RWPE1 (cell line): Measurements from ENCODE around the gene KRCC1.
"Not testable (repeated sequence)": the region's sequence is repeated elsewhere in the genome, so short reads cannot be mapped to it uniquely, and the experiment has no call there.

Experiments used
- CTCF ChIA-PET: fragments of 350-600 bp; sonication (Branson Sonifier 250); formaldehyde crosslinking; extraction: SDS; loops from one replicate; lab custom pipeline; 2021; lab: Yijun Ruan, JAX
- POLR2A ChIA-PET: fragments of 400-600 bp; formaldehyde crosslinking; extraction: SDS; loops from one replicate; lab custom pipeline; 2020; ENCODE audit warnings: antibody characterized with exemption; ENCODE audit not compliant: low non-redundant PET; lab: Yijun Ruan, JAX
- DNase-seq: peaks from one replicate; pipeline ENCODE4 v3.0.0; 2012; ENCODE audit warnings: low spot score
- H3K27ac ChIP-seq: fragments of 450-650 bp; 2 replicates; pipeline ENCODE4 v1.5.1; 2017
- TF ChIP-seq, protein P1 (sequence below): fragments of 450-650 bp; conservative IDR thresholded peaks from 2 replicates; pipeline ENCODE4 v1.5.1; 2017; ENCODE audit warnings: low read depth, mild to moderate bottlenecking

Gene KRCC1

DNA sequence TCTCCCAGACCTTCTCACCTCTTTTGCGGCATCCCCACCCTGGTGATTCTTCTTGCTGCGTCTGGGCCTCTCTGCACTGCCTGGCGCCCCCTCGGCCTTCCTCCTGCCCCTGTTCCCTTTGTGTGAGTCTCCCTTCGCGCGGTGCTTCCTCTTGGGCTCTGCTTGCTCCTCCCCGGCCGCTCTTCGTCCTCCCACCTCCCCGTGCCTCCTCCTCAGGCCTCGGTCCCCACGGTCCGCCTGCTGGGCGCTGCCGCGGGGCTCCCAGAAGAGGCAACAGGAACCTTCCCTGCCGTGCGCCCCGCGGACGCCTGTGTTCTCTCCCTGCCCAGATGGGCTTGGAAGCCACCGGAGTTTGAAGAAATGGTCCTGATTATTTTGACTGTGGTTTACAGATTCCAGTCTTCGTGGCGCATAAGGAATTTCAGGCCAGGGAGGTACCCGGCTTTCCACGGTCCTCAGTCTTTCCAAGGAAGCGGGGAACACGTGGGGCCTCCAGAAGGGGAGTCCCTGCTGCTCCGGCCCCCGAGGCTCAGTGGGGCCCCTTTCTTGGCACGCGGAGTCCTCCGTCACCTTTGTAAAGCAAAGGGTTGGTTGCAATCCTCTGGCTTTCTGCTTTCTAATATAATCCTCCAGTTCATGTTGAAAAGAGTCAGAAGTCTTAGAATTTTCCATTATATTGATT, 52.4 kb downstream of the KRCC1 start:
- CTCF ChIA-PET = no interaction called here
- no peak for DNase-seq
- POLR2A ChIA-PET = no interaction called here

DNA sequence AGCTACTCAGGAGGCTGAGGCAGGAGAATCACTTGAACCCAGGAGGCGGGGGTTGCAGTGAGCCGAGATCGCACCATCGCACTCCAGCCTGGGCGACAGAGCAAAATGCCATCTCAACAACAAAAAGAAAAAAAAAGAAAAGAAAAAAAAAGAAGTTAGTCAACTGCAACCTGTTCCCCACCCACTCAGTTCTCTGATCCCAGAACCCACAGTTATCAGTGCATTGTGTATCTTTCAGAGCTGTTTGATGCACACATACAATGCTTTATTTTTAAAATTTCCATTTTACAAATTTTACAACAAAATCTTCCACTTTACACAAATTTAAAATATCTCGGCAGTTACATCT, 53.2 kb downstream of the KRCC1 start:
- no peak overlapping the region for H3K27ac ChIP-seq
- no peak for DNase-seq
- ChIA-PET CTCF (interaction anchor here (0.6 to 1.0 kb wide), 8 partner anchors 8 to 456 kb away, joined by 3 to 10 read pairs (median 4); partner anchors contain the start of gene RNU2-63P), POLR2A (no interaction called here)
- TF ChIP-seq, protein P1, sequence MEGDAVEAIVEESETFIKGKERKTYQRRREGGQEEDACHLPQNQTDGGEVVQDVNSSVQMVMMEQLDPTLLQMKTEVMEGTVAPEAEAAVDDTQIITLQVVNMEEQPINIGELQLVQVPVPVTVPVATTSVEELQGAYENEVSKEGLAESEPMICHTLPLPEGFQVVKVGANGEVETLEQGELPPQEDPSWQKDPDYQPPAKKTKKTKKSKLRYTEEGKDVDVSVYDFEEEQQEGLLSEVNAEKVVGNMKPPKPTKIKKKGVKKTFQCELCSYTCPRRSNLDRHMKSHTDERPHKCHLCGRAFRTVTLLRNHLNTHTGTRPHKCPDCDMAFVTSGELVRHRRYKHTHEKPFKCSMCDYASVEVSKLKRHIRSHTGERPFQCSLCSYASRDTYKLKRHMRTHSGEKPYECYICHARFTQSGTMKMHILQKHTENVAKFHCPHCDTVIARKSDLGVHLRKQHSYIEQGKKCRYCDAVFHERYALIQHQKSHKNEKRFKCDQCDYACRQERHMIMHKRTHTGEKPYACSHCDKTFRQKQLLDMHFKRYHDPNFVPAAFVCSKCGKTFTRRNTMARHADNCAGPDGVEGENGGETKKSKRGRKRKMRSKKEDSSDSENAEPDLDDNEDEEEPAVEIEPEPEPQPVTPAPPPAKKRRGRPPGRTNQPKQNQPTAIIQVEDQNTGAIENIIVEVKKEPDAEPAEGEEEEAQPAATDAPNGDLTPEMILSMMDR = no peak

More for the DNA sequence above, 52.4 kb downstream of the KRCC1 start:
- TF ChIP-seq, protein P1 = no peak
- no peak overlapping the region for H3K27ac ChIP-seq

DNA sequence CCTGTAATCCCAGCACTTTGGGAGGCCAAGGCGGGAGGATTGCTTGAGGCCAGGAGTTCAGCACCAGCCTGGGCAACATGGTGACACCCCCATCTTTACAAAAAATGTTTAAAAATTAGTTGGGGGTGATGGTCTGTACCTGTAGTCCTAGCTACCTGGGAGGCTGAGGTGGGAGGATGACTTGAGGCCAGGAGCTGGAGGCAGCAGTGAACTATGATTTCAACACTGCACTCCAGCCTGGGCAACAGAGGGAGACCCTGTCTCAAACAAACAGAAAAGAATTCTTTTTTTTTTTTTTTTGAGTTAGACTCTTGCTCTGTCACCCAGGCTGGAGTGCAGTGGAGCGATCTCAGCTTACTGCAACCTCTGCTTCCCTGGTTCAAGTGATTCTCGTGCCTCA, 55.1 kb downstream of the KRCC1 start:
- CTCF ChIA-PET, POLR2A ChIA-PET, H3K27ac ChIP-seq, DNase-seq: not testable (repeated sequence)

DNA sequence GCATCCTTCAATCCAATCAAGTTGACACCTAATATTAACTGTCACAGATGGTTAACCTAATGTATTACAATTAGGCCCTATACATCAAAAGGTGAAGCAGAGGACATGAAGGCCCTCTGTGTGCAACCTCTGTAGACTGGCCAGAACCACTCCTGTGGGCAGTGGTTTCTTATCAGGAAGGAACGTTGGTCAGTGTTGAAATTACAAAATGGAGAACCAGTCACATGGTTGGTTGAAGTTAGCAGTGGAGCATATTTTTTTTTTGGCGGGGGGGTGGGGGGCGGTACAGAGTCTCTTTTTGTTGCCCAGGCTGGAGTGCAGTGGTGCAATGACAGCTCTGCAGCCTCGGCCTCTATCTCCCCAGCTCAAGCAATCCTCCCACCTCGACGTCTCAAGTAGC, 59.0 kb downstream of the KRCC1 start:
- TF ChIP-seq, protein P1 = no peak
- POLR2A ChIA-PET = no interaction called here
- no peak for DNase-seq
- H3K27ac ChIP-seq = no peak overlapping the region
- CTCF ChIA-PET = no interaction called here

DNA sequence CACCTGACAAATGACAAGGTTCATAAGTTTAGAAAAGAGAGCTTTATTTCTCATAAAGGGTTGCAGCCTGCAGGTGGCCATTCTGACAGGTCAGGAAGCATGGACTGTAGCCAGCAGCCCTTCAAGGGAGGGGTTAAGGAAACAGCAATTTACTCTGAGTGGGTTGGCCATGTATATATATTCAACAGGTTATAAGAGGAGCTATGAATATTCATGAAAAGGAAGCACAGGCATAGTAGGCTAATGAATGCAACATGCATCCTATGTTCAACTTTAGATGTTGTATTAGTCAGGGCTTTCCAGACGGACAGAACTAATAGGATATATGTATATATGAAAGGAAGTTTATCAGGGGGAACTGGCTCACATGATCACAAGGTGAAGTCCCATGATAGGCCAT, 59.8 kb downstream of the KRCC1 start:
- H3K27ac ChIP-seq = no peak overlapping the region
- TF ChIP-seq, protein P1 = no peak
- DNase-seq = no peak
- POLR2A ChIA-PET = no interaction called here
- CTCF ChIA-PET = interaction anchor here (0.7 kb wide), 1 partner anchor 181 kb away, joined by 3 read pairs; no protein-coding TSS in a partner anchor

DNA sequence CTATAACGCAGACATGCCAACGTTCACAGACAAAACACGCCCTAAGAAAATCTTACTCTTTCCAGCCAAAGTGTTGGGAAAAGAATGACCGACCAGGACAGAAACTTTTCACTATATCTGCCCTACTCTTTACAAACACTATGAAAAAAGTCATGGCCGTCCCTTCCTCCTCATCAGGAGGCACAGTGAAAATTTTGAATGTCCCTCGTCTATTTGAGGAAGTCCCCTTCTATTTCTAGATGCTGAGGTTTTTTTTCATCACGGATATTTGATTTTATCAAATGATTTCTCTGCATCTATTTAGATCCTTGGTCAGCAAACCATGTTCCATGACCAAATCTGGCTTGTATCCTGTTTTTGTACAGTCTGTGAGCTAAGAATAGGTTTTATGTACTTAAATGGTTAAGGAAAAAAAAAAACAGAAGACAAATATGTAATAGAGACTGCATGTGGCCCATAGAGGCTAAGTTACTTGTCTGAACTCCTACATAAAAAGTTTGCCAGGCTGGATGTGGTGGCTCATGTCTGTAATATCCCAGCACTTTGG, 61.2 kb downstream of the KRCC1 start:
- DNase-seq, CTCF ChIA-PET, POLR2A ChIA-PET, H3K27ac ChIP-seq: not testable (repeated sequence)

DNA sequence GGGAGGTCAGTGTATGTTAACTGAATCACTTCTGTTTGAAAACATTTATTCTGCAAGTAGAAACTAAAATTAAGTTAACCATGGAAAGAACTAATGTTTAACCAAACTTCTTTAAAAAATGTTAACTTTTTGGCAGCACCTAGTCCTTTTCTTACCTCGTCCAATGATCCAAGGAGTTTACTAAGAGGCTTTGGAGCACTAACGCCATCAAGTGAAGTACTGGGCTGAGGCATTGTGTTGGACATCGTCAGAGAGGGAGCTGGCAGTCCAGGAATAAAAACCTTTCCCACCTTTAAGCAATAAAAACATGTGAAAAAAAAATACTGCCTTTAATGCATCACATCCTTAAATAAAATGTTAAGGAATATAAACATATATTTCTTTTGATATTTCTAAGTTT, 63.0 kb downstream of the KRCC1 start:
- CTCF ChIA-PET, POLR2A ChIA-PET, H3K27ac ChIP-seq, DNase-seq: not testable (repeated sequence)

DNA sequence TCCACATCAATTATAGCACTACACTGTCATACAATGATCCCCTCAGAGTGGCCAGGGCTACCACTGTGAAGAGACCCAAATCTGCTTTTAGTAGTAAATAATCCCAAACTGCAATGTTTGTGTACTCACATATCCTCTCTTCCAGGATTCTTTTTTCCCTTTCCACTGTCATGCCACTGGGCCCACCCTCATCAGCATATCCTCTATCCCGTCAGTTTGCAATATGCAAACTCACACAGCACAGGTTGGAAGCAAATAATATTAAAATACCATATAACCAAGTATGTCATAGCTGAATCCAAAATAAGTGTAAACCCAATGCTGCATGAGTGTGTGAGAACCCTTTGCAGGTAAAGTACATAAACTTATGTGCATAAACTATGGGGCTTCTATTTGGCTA, 68.1 kb downstream of the KRCC1 start:
- POLR2A ChIA-PET, CTCF ChIA-PET, H3K27ac ChIP-seq, DNase-seq: not testable (repeated sequence)

DNA sequence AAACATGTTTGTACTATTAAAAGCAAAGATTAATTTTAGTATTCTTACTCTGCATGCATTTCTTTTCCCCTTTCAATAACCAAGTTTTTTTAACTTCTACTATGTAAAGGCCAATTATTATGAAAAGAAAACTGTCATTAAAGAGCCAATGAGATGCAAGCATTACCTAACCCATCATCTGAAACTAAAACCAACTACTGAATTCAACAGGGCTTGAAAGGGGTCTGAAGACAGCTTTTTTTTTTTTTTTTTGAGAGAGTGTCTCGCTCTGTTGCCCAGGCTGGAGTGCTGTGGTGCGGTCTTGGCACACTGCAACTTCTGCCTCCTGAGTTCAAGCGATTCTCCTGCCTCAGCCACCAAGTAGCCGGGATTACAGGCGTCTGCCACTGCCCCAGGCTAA, 69.7 kb downstream of the KRCC1 start:
- POLR2A ChIA-PET, H3K27ac ChIP-seq, DNase-seq, CTCF ChIA-PET: not testable (repeated sequence)

DNA sequence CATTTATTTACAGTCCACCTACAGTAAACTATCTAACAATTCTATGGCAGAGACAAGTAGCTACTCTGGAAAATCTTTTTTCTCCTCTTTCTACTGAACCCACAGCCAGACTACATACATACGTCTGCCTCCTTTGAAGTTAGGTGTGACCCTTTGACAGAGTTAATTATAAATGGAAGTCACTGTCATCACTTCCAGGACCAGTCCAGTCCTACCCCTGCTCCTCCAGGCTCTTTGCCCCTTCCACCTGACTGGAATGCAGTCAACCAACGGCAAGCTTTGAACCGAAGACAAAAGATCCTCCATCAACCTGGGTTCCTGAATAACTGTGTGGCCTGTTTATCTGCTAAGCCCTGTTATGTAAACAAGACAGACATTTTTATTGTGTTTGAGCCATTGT, 74.4 kb downstream of the KRCC1 start:
- DNase-seq, CTCF ChIA-PET, H3K27ac ChIP-seq, POLR2A ChIA-PET: not testable (repeated sequence)
